ENCODE results near the gene GRIPAP1. TPM values are rescaled to one million over a fixed set of nuclear protein-coding genes. Genes with fewer than 3 reads are reported as not detected.

Gene GRIPAP1
- total RNA-seq, 4 donors from 2014 or later = 42.5 to 76.2 (median 58.6) TPM

DNA sequence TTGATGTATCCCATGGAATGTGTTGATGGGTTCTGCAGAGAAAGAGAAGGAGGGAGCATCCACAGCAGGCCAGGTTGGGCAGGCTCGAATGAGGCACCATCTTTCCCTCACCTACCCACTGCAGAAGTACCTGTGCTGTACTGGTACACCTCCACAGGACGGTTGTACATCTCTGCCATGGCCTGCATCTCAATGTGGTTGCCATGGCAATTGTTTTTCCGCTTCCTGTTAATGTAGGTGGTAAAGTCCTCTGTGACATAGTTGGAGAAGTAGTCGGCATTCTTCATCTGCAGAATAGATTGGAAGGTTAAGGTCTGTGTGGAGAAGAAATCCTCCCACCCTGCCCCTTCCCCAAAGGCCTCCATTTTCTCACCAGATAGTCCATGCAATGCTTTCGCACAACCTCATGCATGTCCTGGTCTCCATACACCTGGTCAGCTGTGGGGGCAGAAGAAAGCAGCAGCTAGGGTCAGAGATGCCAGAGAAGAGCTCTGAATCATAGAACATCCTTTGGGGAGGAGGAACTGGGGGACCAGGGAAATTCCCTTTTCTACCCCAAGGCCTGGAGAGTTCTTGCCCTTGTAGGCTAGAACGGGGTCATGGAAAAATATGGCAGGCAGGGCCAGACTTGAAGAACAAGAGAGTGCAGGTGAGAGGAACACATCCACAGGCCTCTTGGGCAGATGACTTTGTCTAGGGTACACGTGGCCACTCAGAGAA lies 67.3 kb downstream of the GRIPAP1 start:
- no peak for TF ChIP-seq POLR2A (IDR thresholded peaks at IDR 0.05)
- TF ChIP-seq, protein P1, sequence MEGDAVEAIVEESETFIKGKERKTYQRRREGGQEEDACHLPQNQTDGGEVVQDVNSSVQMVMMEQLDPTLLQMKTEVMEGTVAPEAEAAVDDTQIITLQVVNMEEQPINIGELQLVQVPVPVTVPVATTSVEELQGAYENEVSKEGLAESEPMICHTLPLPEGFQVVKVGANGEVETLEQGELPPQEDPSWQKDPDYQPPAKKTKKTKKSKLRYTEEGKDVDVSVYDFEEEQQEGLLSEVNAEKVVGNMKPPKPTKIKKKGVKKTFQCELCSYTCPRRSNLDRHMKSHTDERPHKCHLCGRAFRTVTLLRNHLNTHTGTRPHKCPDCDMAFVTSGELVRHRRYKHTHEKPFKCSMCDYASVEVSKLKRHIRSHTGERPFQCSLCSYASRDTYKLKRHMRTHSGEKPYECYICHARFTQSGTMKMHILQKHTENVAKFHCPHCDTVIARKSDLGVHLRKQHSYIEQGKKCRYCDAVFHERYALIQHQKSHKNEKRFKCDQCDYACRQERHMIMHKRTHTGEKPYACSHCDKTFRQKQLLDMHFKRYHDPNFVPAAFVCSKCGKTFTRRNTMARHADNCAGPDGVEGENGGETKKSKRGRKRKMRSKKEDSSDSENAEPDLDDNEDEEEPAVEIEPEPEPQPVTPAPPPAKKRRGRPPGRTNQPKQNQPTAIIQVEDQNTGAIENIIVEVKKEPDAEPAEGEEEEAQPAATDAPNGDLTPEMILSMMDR (IDR thresholded peaks at IDR 0.05) = no peak
- no peak for TF ChIP-seq EP300 (IDR thresholded peaks at IDR 0.05)
- Histone ChIP-seq H3K4me3 (no peak overlapping the region), H3K4me1 (peaks cover 0 to 16% (median 0%) of the 10 kb centered on the region in 4 donors), H3K27ac (no peak overlapping the region), H3K9me3 (no peaks in the 10 kb centered on the region), H3K36me3 (peaks cover 0 to 40% (median 0%) of the 10 kb centered on the region in 3 donors), H3K27me3 (no peaks in the 10 kb centered on the region)
- no peak for DNase-seq (ENCODE audit: low spot score in 2 of 2)
- WGBS, 2 donors = 74 to 86% methylated on average over 5 to 7 of the region's 7 CpGs

DNA sequence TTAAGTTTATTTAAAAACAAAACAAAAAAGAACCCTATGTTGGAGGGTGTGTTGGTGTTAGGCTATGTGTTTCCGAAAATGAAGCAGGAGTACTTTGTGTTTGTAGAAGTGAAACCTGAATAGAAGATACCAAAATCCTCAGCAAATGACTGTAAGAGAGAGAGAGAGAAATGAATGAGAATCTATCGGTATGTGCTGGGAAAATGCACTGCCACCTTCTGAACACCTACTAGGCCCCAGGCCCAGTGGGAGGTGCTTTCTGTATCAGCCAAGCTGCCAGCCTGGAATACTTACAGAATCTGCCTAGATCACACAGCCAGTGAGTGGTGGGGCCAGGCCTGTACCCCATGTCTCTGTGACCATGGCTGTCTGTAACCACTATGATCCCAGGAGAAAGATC lies 68.3 kb downstream of the GRIPAP1 start:
- Histone ChIP-seq H3K9me3 (no peaks in the 10 kb centered on the region), H3K36me3 (peaks cover 0 to 45% (median 0%) of the 10 kb centered on the region in 3 donors), H3K27me3 (no peaks in the 10 kb centered on the region), H3K4me1 (peaks cover 0 to 15% (median 0%) of the 10 kb centered on the region in 4 donors), H3K4me3 (no peak overlapping the region), H3K27ac (no peak overlapping the region)
- WGBS, 2 donors = 91 to 92% methylated on average over 2 of the region's 2 CpGs
- no peak for TF ChIP-seq EP300 (IDR thresholded peaks at IDR 0.05)
- no peak for TF ChIP-seq POLR2A (IDR thresholded peaks at IDR 0.05)
- TF ChIP-seq, protein P1 (IDR thresholded peaks at IDR 0.05) = no peak
- DNase-seq (ENCODE audit: low spot score in 2 of 2) = no peak

DNA sequence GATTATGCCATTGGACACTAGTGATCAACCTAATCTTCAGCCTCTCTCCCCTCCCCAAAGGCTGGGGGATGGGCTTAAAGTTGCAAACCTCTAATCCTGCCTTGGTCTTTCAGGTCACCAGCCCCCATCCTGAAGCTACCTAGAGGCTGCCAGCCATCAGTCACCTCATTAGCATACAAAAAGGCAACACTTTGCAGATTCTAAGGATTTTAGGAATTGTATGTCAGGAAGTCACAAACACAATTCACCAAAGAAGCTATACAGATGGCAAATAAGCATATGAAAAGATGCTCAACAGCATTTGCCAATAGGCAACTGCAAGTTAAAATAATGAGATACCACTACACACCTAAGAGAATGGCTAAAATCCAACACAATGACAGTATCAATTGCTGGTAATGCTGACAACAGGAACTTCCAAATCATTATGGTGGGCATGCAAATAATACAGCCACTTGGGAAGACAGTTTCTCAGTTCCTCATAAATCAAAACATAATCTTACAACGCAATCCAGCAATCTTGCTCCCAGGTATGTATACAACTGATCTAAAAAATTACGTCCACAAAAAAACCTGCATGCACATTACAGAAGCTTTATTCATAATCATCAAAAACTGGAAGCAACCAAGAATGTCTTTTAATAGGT lies 74.2 kb downstream of the GRIPAP1 start:
- no peak for DNase-seq (ENCODE audit: low spot score in 2 of 2)
- no peak overlapping the region for H3K27ac ChIP-seq
- TF ChIP-seq, protein P1 (IDR thresholded peaks at IDR 0.05) = no peak
- TF ChIP-seq EP300 (IDR thresholded peaks at IDR 0.05) (no peak), POLR2A (IDR thresholded peaks at IDR 0.05) (no peak)
- no peaks in the 10 kb centered on the region for H3K9me3 ChIP-seq
- no peaks in the 10 kb centered on the region for H3K27me3 ChIP-seq
- 63 to 75% methylated on average over 2 of the region's 2 CpGs for WGBS, 2 donors
- no peaks in the 10 kb centered on the region for H3K4me1 ChIP-seq
- H3K4me3 ChIP-seq = no peak overlapping the region
- peaks cover 0 to 47% (median 0%) of the 10 kb centered on the region in 3 donors for H3K36me3 ChIP-seq

DNA sequence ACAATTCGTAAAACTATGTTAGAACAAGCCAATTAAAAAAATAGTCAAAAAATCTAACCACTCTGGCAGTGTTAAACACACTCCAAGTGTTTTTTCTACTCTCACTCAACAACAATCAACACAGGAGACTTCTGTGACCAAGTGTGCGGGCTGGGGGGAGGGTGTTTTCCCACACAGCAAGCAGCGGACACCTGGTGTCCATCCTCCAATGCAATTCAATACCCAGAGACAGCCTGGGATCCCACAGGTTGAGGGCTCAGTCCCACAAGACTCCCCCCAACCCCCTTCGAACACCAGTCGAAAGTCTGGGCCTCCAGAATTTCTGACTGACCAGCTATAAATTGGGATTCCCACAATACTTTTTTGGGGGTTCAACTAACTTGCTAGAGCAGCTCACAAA lies 74.9 kb downstream of the GRIPAP1 start:
- H3K4me1 ChIP-seq = no peaks in the 10 kb centered on the region
- WGBS, 2 donors = 58 to 80% methylated on average over 5 of the region's 5 CpGs
- TF ChIP-seq EP300 (IDR thresholded peaks at IDR 0.05) (no peak), POLR2A (IDR thresholded peaks at IDR 0.05) (no peak)
- TF ChIP-seq, protein P1 (IDR thresholded peaks at IDR 0.05) = no peak
- no peaks in the 10 kb centered on the region for H3K9me3 ChIP-seq
- DNase-seq (ENCODE audit: low spot score in 2 of 2) = no peak
- H3K27ac ChIP-seq = no peak overlapping the region
- H3K36me3 ChIP-seq = peaks cover 0 to 47% (median 0%) of the 10 kb centered on the region in 3 donors
- no peaks in the 10 kb centered on the region for H3K27me3 ChIP-seq
- no peak overlapping the region for H3K4me3 ChIP-seq

DNA sequence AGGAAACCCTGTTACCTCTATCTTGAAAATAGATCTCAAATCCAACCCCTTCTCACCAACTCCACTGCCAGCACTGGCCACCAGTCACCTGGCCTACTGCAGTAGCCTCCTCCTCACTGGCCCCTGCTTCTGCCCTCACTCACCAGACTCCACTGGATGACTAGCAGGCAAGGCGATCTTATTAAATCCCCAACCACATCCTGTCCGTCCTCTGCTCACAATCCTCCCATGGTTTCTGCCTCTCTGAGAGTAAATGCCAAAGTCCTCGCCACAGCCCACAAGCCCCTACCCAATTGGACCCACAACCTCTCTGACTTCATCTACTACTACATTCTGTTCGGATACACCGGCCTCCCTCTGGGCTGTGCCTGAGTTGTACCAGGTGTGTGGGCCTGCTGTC lies 77.8 kb downstream of the GRIPAP1 start:
- H3K4me3 ChIP-seq = no peak overlapping the region
- peaks cover 0 to 11% (median 2%) of the 10 kb centered on the region in 4 donors for H3K4me1 ChIP-seq
- WGBS, 2 donors = 75 to 77% methylated on average over 5 of the region's 5 CpGs
- TF ChIP-seq POLR2A (IDR thresholded peaks at IDR 0.05) (no peak), EP300 (IDR thresholded peaks at IDR 0.05) (no peak)
- TF ChIP-seq, protein P1 (IDR thresholded peaks at IDR 0.05) = no peak
- H3K27me3 ChIP-seq = no peaks in the 10 kb centered on the region
- no peaks in the 10 kb centered on the region for H3K9me3 ChIP-seq
- no peak for DNase-seq (ENCODE audit: low spot score in 2 of 2)
- no peak overlapping the region for H3K27ac ChIP-seq
- peaks cover 0 to 37% (median 0%) of the 10 kb centered on the region in 3 donors for H3K36me3 ChIP-seq
